CD14-positive monocyte (primary cell): ENCODE measurements around the gene NEGR1. TPM values are rescaled to one million over a fixed set of nuclear protein-coding genes. Genes with fewer than 3 reads are reported as not detected.

Experiments used
- DNase-seq, 3 donors: peaks; one replicate each; pipeline ENCODE4 v3.0.0-alpha.2; 2011 to 2022
- H2AFZ ChIP-seq: 2 replicates; pipeline ENCODE4 v1.6.0; 2012; ENCODE audit warnings: mild to moderate bottlenecking, low read depth, low read length, inconsistent platforms; ENCODE audit not compliant: insufficient read depth, poor library complexity, severe bottlenecking
- H3K27ac ChIP-seq, 2 donors: 1 replicate in 1 of 2; 2 replicates in 1 of 2; pipeline ENCODE4 v1.5.1; 2012 to 2013; ENCODE audit warnings: low read length in 2 of 2, control low read depth in 1 of 2, inconsistent platforms in 1 of 2, low read depth in 1 of 2, mild to moderate bottlenecking in 1 of 2
- H3K27me3 ChIP-seq, 2 donors: one replicate each; pipeline versions ENCODE4 v1.6.0 to v1.6.1; 2011 to 2013; ENCODE audit warnings: low read length in 2 of 2; ENCODE audit not compliant: control insufficient read depth in 2 of 2, insufficient read depth in 2 of 2
- H3K36me3 ChIP-seq, 2 donors: replicated peaks in 1 of 2; 1 replicate in 1 of 2; 2 replicates in 1 of 2; pipeline versions ENCODE4 v1.5.1 to v1.6.1; 2012 to 2013; ENCODE audit warnings: low read length in 2 of 2, control low read depth in 1 of 2, inconsistent platforms in 1 of 2, mild to moderate bottlenecking in 1 of 2; ENCODE audit not compliant: insufficient read depth in 2 of 2, control insufficient read depth in 1 of 2
- H3K4me1 ChIP-seq, 2 donors: 1 replicate in 1 of 2; 2 replicates in 1 of 2; pipeline versions ENCODE4 v1.5.1 to v1.6.1; 2012 to 2013; ENCODE audit warnings: low read length in 2 of 2, control low read depth in 1 of 2, inconsistent platforms in 1 of 2, mild to moderate bottlenecking in 1 of 2, moderate library complexity in 1 of 2; ENCODE audit not compliant: insufficient read depth in 2 of 2, control insufficient read depth in 1 of 2
- H3K4me2 ChIP-seq: replicated peaks from 2 replicates; pipeline ENCODE3; 2012; ENCODE audit warnings: low read length, moderate library complexity, mild to moderate bottlenecking; ENCODE audit not compliant: poor library complexity, severe bottlenecking; ENCODE audit errors: extremely low read depth
- H3K4me3 ChIP-seq, 3 experiments: fragments of 200-600 bp in 1 of 3; sonication (generic) in 1 of 3; replicated peaks in 1 of 3; 1 replicate in 2 of 3; 2 replicates in 1 of 3; pipeline ENCODE4 v1.5.1; 2011 to 2013; ENCODE audit warnings: low read length in 3 of 3, mild to moderate bottlenecking in 3 of 3, control low read depth in 2 of 3, low read depth in 2 of 3, inconsistent platforms in 1 of 3, moderate library complexity in 1 of 3
- H3K79me2 ChIP-seq: 2 replicates; pipeline ENCODE4 v1.6.0; 2012; ENCODE audit warnings: mild to moderate bottlenecking, control low read depth, inconsistent platforms, low read length, moderate library complexity; ENCODE audit not compliant: insufficient read depth
- H3K9ac ChIP-seq: 2 replicates; pipeline ENCODE4 v1.6.0; 2017; ENCODE audit warnings: low read length, mild to moderate bottlenecking; ENCODE audit not compliant: insufficient read depth, poor library complexity, severe bottlenecking
- H3K9me3 ChIP-seq, 2 donors: replicated peaks in 1 of 2; 1 replicate in 1 of 2; 2 replicates in 1 of 2; pipeline versions ENCODE4 v1.5.1 to v1.6.1; 2012 to 2013; ENCODE audit warnings: low read length in 2 of 2, control low read depth in 1 of 2; ENCODE audit not compliant: control insufficient read depth in 1 of 2, insufficient read depth in 1 of 2
- H4K20me1 ChIP-seq: 2 replicates; pipeline ENCODE4 v1.6.0; 2012; ENCODE audit warnings: mild to moderate bottlenecking, low read length, control low read depth, moderate library complexity; ENCODE audit not compliant: insufficient read depth
- H3K27ac Mint-ChIP-seq, 7 donors: one replicate each; pipeline ENCODE4 v1.8.0; 2020; ENCODE audit warnings: mild to moderate bottlenecking in 7 of 7, mixed read lengths in 7 of 7, moderate library complexity in 6 of 7, inconsistent platforms in 2 of 7
- H3K27me3 Mint-ChIP-seq, 3 donors: one replicate each; pipeline ENCODE4 v1.8.0; 2021 to 2022; ENCODE audit warnings: low read depth in 3 of 3, mild to moderate bottlenecking in 3 of 3, mixed read lengths in 3 of 3, moderate library complexity in 3 of 3, inconsistent platforms in 1 of 3
- H3K36me3 Mint-ChIP-seq, 2 donors: one replicate each; pipeline ENCODE4 v1.8.0; 2020; ENCODE audit warnings: mixed read lengths in 2 of 2, inconsistent platforms in 1 of 2, mild to moderate bottlenecking in 1 of 2
- H3K4me1 Mint-ChIP-seq: one replicate; pipeline ENCODE4 v1.8.0; 2020; ENCODE audit warnings: mild to moderate bottlenecking, mixed read lengths
- H3K4me3 Mint-ChIP-seq, 2 donors: one replicate each; pipeline ENCODE4 v1.8.0; 2020; ENCODE audit warnings: mild to moderate bottlenecking in 2 of 2, mixed read lengths in 2 of 2, moderate library complexity in 1 of 2
- H3K9me3 Mint-ChIP-seq, 7 donors: one replicate each; pipeline ENCODE4 v1.8.0; 2020 to 2022; ENCODE audit warnings: mixed read lengths in 7 of 7, mild to moderate bottlenecking in 6 of 7, moderate library complexity in 6 of 7, inconsistent platforms in 2 of 7
- WGBS: methylation state at CpG from one replicate; pipeline ENCODE4 v1.1.5; 2013; ENCODE audit warnings: missing lambda C conversion rate; ENCODE audit not compliant: insufficient coverage; 5-methylcytosine and 5-hydroxymethylcytosine counted together
- intact Hi-C, 2 donors: fragments of 100-400 bp; cut with micrococcal nuclease; formaldehyde crosslinking; loops; one replicate each; pipeline versions ENCODE4 v1.15.0 to v1.15.1; 2023
- polyA plus RNA-seq, 3 donors: library from polyadenylated mRNA; depleted of rRNA in 1 of 3; unstranded in 2 of 3; stranded (reverse) in 1 of 3; fragments of 300-500 nt in 2 of 3; fragments of >200 nt in 1 of 3; fragmentation: Illumina TruSeq in 2 of 3; gene quantifications; 1 replicate in 2 of 3; 2 replicates in 1 of 3; pipeline ENCODE4 v1.2.3, GENCODE V29; 2012 to 2021
- TF ChIP-seq, protein P1 (sequence below): fragments of 200-600 bp; IDR thresholded peaks from one replicate; pipeline ENCODE4 v1.8.0; 2022; ENCODE audit warnings: antibody characterized with exemption, mild to moderate bottlenecking

The NEGR1 gene
- polyA plus RNA-seq, 3 donors, result 0.03 to 0.15 (median 0.13) TPM

DNA sequence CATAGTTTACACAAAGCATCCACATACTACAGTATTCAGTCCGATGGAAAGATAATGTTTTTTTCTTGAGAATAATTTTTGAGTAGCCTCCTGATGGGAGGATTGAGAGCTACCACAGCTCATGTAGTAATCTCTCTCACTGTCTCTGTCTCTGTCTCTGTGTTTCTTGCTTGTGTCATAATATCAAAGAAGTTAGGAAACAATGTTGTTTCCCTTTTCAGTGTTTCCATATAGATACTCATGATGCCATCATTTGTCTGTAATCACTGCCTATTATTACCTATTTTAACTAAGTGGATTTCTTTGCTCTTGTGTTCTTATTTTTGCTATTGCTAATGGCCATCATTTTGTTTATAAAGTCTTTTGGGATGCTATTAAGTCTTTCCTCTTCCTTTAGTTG lies 367.7 kb downstream of the NEGR1 start:
- Mint-ChIP-seq H3K36me3 (no peaks in the 10 kb centered on the region), H3K4me3 (no peak overlapping the region), H3K27ac (no peak overlapping the region), H3K27me3 (no peaks in the 10 kb centered on the region), H3K9me3 (peaks cover 4 to 17% (median 14%) of the 10 kb centered on the region in 7 donors), H3K4me1 (no peaks in the 10 kb centered on the region)
- intact Hi-C loops, result no loop called here
- Histone ChIP-seq H2AFZ (no peak overlapping the region), H3K27ac (no peak overlapping the region), H3K27me3 (no peaks in the 10 kb centered on the region), H3K9me3 (peaks cover 0 to 7% of the 10 kb centered on the region in 2 donors), H3K4me3 (no peak overlapping the region), H4K20me1 (no peaks in the 10 kb centered on the region), H3K4me2 (no peak overlapping the region), H3K79me2 (no peaks in the 10 kb centered on the region), H3K9ac (no peak overlapping the region), H3K36me3 (no peaks in the 10 kb centered on the region), H3K4me1 (no peaks in the 10 kb centered on the region)
- no CpG with 5 or more reads among the region's 1 CpG for WGBS
- TF ChIP-seq, protein P1, sequence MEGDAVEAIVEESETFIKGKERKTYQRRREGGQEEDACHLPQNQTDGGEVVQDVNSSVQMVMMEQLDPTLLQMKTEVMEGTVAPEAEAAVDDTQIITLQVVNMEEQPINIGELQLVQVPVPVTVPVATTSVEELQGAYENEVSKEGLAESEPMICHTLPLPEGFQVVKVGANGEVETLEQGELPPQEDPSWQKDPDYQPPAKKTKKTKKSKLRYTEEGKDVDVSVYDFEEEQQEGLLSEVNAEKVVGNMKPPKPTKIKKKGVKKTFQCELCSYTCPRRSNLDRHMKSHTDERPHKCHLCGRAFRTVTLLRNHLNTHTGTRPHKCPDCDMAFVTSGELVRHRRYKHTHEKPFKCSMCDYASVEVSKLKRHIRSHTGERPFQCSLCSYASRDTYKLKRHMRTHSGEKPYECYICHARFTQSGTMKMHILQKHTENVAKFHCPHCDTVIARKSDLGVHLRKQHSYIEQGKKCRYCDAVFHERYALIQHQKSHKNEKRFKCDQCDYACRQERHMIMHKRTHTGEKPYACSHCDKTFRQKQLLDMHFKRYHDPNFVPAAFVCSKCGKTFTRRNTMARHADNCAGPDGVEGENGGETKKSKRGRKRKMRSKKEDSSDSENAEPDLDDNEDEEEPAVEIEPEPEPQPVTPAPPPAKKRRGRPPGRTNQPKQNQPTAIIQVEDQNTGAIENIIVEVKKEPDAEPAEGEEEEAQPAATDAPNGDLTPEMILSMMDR, result no peak
- DNase-seq, result no peak

DNA sequence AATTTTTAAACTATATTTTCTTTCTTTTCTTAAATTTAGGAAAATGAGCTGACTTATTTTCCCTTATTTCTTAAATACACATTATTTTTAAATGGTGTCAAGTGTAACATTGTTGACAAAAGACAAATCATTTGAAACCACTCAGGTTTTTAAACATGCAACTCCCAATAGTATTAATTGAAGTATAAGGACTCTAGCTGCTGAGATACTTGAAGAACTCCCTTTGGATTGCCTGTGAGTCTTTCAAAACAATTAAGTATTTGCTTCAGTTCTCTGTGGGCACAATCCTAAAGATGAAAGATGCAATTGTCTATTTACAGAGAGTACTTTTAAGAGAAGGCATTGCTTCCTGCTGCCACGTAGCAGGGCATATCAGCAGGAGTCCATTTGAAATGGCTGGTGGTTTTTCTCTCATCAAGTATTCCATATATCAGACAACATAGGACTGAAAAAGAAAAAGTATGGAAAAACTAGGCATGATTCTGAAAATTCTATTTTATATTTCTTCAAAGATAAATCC lies 373.4 kb downstream of the NEGR1 start:
- Histone ChIP-seq H3K27ac (no peak overlapping the region), H3K4me1 (no peaks in the 10 kb centered on the region), H3K27me3 (no peaks in the 10 kb centered on the region), H4K20me1 (no peaks in the 10 kb centered on the region), H3K4me3 (no peak overlapping the region), H3K4me2 (no peak overlapping the region), H3K36me3 (no peaks in the 10 kb centered on the region), H3K9ac (no peak overlapping the region), H3K79me2 (no peaks in the 10 kb centered on the region), H2AFZ (no peak overlapping the region), H3K9me3 (no peaks in the 10 kb centered on the region)
- WGBS, result no CpG with 5 or more reads among the region's 1 CpG
- Mint-ChIP-seq H3K27me3 (no peaks in the 10 kb centered on the region), H3K4me1 (no peaks in the 10 kb centered on the region), H3K36me3 (no peaks in the 10 kb centered on the region), H3K27ac (no peak overlapping the region), H3K9me3 (peaks cover 0 to 6% (median 0%) of the 10 kb centered on the region in 7 donors), H3K4me3 (no peak overlapping the region)
- TF ChIP-seq, protein P1, result no peak
- intact Hi-C loops, result no loop called here
- DNase-seq, result no peak
